OCI-LY3 (cell line): Measurements from ENCODE around the gene GNG2.

ENCODE experiments used
- H2AFZ ChIP-seq: fragments of 200-600, 300-600 bp; shearing (Covaris generic); 2 replicates; pipeline ENCODE4 v1.6.0; 2014; ENCODE audit warnings: antibody characterized with exemption, low read depth, low read length
- H3K27ac ChIP-seq: fragments of 200-600, 300-600 bp; sonication (generic); 2 replicates; pipeline ENCODE4 v1.5.1; 2014; ENCODE audit warnings: mild to moderate bottlenecking, low read length, moderate library complexity, mixed read lengths
- H3K27me3 ChIP-seq: fragments of 200-600, 300-600 bp; sonication (generic); 2 replicates; pipeline ENCODE4 v1.6.1; 2014; ENCODE audit warnings: low read depth, low read length, mixed read lengths
- H3K36me3 ChIP-seq: fragments of 200-600, 300-600 bp; sonication (generic); replicated peaks from 2 replicates; pipeline ENCODE3; 2014; ENCODE audit warnings: low read depth, low read length, mixed read lengths
- H3K4me1 ChIP-seq: fragments of 300-600, 200-600 bp; sonication (generic); 2 replicates; pipeline ENCODE4 v1.6.1; 2014; ENCODE audit warnings: low read length, mixed read lengths
- H3K4me2 ChIP-seq: fragments of 200-600, 300-600 bp; sonication (generic); 2 replicates; pipeline ENCODE4 v1.6.1; 2014; ENCODE audit warnings: low read length, mixed read lengths
- H3K4me3 ChIP-seq: fragments of 300-600, 200-600 bp; sonication (generic); 2 replicates; pipeline ENCODE4 v1.5.1; 2014; ENCODE audit warnings: antibody characterized with exemption, mild to moderate bottlenecking, low read length, moderate library complexity
- H3K79me2 ChIP-seq: fragments of 300-600, 200-600 bp; shearing (Covaris generic); 2 replicates; pipeline ENCODE4 v1.6.1; 2014; ENCODE audit warnings: mild to moderate bottlenecking, low read length, mixed read lengths
- H3K9ac ChIP-seq: fragments of 300-600, 200-600 bp; shearing (Covaris generic); 2 replicates; pipeline ENCODE4 v1.6.0; 2014; ENCODE audit warnings: mild to moderate bottlenecking, low read length, moderate library complexity
- H3K9me3 ChIP-seq: fragments of 200-600, 300-600 bp; shearing (Covaris generic); 2 replicates; pipeline ENCODE4 v1.6.1; 2014; ENCODE audit warnings: low read length, mixed read lengths; ENCODE audit not compliant: insufficient read depth
- H4K20me1 ChIP-seq: fragments of 200-600, 300-600 bp; sonication (generic); 2 replicates; pipeline ENCODE4 v1.6.1; 2016; ENCODE audit warnings: low read length, mixed read lengths; ENCODE audit not compliant: insufficient read depth
- EZH2phosphoT487 ChIP-seq: fragments of 200-600 bp; shearing (Covaris generic); IDR thresholded peaks from 2 replicates; pipeline ENCODE4 v1.6.1; 2018; ENCODE audit warnings: antibody characterized with exemption, mixed run types, low read depth
- TF ChIP-seq, protein P1 (sequence below): fragments of 200-600, 300-600 bp; sonication (generic); IDR thresholded peaks from 2 replicates; pipeline ENCODE4 v1.5.1; 2014; ENCODE audit warnings: antibody characterized with exemption, low read length, low read depth

GNG2 gene

DNA sequence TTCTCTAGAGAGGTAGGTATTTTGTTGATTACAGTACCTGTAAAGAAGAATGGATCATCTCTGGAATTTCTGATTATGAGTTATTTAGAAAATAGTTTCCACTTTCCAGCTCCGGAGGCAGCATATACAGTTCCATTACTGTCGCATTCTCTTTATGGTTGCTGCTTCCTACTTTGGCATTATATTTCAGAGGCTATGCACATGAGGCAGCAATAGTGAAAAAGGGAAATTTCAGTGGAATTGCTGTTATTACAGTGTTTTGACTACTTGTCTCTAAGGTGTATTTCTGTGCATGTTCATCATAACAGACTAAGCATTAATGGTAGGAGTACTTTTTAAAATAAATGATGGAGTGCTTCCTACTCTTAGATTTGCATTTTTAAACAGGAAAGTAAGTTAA lies 10.2 kb downstream of the GNG2 start:
- Histone ChIP-seq H3K4me1 (peaks cover 92% of the 10 kb centered on the region), H4K20me1 (0 out of 2 replicates have a peak, but pooled peaks cover 6% of the 10 kb centered on the region), H3K4me2 (peak overlapping the region; percentile 54), H2AFZ (no peak overlapping the region), H3K27me3 (no peaks in the 10 kb centered on the region), H3K79me2 (peaks cover 89% of the 10 kb centered on the region), H3K27ac (no peak overlapping the region), H3K4me3 (peak overlapping the region; percentile 23), H3K9me3 (no peaks in the 10 kb centered on the region), H3K36me3 (peaks cover 10% of the 10 kb centered on the region), H3K9ac (no peak overlapping the region)
- TF ChIP-seq, protein P1, sequence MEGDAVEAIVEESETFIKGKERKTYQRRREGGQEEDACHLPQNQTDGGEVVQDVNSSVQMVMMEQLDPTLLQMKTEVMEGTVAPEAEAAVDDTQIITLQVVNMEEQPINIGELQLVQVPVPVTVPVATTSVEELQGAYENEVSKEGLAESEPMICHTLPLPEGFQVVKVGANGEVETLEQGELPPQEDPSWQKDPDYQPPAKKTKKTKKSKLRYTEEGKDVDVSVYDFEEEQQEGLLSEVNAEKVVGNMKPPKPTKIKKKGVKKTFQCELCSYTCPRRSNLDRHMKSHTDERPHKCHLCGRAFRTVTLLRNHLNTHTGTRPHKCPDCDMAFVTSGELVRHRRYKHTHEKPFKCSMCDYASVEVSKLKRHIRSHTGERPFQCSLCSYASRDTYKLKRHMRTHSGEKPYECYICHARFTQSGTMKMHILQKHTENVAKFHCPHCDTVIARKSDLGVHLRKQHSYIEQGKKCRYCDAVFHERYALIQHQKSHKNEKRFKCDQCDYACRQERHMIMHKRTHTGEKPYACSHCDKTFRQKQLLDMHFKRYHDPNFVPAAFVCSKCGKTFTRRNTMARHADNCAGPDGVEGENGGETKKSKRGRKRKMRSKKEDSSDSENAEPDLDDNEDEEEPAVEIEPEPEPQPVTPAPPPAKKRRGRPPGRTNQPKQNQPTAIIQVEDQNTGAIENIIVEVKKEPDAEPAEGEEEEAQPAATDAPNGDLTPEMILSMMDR, result no peak
- TF ChIP-seq EZH2phosphoT487, result no peak

- Histone ChIP-seq H4K20me1 (0 out of 2 replicates have a peak, but pooled peaks cover 5% of the 10 kb centered on the region), H3K4me1 (peaks cover 80% of the 10 kb centered on the region), H3K36me3 (peaks cover 7% of the 10 kb centered on the region), H3K9ac (peak overlapping the region; percentile 5; the same call in 1 of the 2 replicates), H3K27ac (peak overlapping the region; percentile 84), H3K4me2 (peak overlapping the region; percentile 50), H2AFZ (no peak overlapping the region), H3K79me2 (peaks cover 86% of the 10 kb centered on the region), H3K4me3 (no peak overlapping the region), H3K27me3 (no peaks in the 10 kb centered on the region), H3K9me3 (no peaks in the 10 kb centered on the region)
- TF ChIP-seq, protein P1, result no peak
- TF ChIP-seq EZH2phosphoT487, result no peak
These were observed 11.4 kb downstream of the GNG2 start for GRCh38 chr14:51871846-51872245.

- H3K4me2 ChIP-seq, result peak overlapping the region; percentile 76
- peaks cover 6% of the 10 kb centered on the region for H3K36me3 ChIP-seq
- no peaks in the 10 kb centered on the region for H3K27me3 ChIP-seq
- peaks cover 74% of the 10 kb centered on the region for H3K4me1 ChIP-seq
- H3K9me3 ChIP-seq, result no peaks in the 10 kb centered on the region
- H2AFZ ChIP-seq, result no peak overlapping the region
- peak overlapping the region; percentile 23 for H3K4me3 ChIP-seq
- peak overlapping the region; percentile 34; the same call in 1 of the 2 replicates for H3K9ac ChIP-seq
- H3K27ac ChIP-seq, result peak overlapping the region; percentile 84
- TF ChIP-seq, protein P1, result no peak
- TF ChIP-seq EZH2phosphoT487, result no peak
- H4K20me1 ChIP-seq, result no peaks in the 10 kb centered on the region
- H3K79me2 ChIP-seq, result peaks cover 84% of the 10 kb centered on the region
These were observed 12.0 kb downstream of the GNG2 start for GRCh38 chr14:51872396-51872795.

GRCh38 chr14:51873221-51873893 lies 12.9 kb downstream of the GNG2 start:
- Histone ChIP-seq H3K4me3 (peak overlapping the region; percentile 47), H3K27ac (peak overlapping the region; percentile 84), H3K4me1 (peaks cover 69% of the 10 kb centered on the region), H4K20me1 (no peaks in the 10 kb centered on the region), H3K36me3 (peaks cover 13% of the 10 kb centered on the region), H3K79me2 (peaks cover 74% of the 10 kb centered on the region), H3K9ac (peak overlapping the region; percentile 39; the same call in 1 of the 2 replicates), H3K9me3 (no peaks in the 10 kb centered on the region), H2AFZ (no peak overlapping the region), H3K4me2 (peak overlapping the region; percentile 76), H3K27me3 (no peaks in the 10 kb centered on the region)
- TF ChIP-seq, protein P1, result no peak
- TF ChIP-seq EZH2phosphoT487, result no peak
